IPS-NIHi11 (cell line): ENCODE measurements around the gene PPIP5K2.
"Not testable (repeated sequence)": the region's sequence is repeated elsewhere in the genome, so short reads cannot be mapped to it uniquely, and the experiment has no call there.

Experiments
- DNase-seq: peaks from one replicate; pipeline ENCODE4 v3.0.0; 2012; ENCODE audit warnings: mixed read lengths, low spot score

The PPIP5K2 gene

GRCh38 chr5:103122242-103122641 is 2.1 kb downstream of the PPIP5K2 start:
- no peak for DNase-seq

DNA sequence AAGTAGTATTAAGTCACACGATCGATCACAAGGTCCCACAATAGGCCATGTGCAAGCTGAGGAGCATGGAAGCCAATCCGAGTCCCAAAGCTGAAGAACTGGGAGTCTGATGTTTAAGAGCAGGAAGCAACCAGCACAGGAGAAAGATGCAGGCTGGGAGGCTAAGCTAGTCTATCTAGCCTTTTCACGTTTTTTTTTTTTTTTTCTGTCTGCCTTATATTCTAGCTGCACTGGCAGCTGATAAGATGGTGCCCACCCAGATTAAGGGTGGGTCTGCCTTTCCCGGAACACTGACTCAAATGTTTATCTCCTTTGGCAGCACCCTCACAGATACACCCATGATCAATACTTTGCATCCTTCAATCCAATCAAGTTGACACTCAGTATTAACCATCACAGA is 6.5 kb downstream of the PPIP5K2 start:
- DNase-seq = no peak

GRCh38 chr5:103127292-103127817 is 7.3 kb downstream of the PPIP5K2 start:
- DNase-seq = no peak

- DNase-seq = no peak
These were observed 8.1 kb downstream of the PPIP5K2 start for GRCh38 chr5:103128202-103128601.

- DNase-seq = no peak
These were observed 12.6 kb downstream of the PPIP5K2 start for GRCh38 chr5:103132684-103133083.

GRCh38 chr5:103133231-103133630 is 13.1 kb downstream of the PPIP5K2 start:
- no peak for DNase-seq

DNA sequence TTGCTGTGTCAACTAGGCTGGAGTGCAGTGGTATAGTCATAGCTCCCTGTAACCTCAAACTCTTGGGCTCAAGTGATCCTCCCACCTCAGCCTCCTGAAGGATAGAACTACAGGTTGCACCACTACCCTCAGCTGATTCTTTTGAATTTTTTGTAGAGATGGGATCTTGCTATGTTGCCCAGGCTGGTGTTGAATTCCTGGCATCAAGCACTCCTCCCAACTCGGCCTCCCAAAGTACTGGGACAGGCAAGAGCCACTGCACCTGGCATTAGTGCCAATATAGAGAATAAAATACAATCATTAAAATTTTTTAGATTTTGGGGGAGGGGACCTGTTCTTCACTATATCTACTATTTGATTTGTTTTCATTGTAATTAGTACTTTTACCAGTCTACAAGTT is 15.4 kb downstream of the PPIP5K2 start:
- no peak for DNase-seq

GRCh38 chr5:103138202-103138690 is 18.1 kb downstream of the PPIP5K2 start:
- no peak for DNase-seq

GRCh38 chr5:103139264-103139865 is 19.3 kb downstream of the PPIP5K2 start:
- DNase-seq = peak; percentile 71

DNA sequence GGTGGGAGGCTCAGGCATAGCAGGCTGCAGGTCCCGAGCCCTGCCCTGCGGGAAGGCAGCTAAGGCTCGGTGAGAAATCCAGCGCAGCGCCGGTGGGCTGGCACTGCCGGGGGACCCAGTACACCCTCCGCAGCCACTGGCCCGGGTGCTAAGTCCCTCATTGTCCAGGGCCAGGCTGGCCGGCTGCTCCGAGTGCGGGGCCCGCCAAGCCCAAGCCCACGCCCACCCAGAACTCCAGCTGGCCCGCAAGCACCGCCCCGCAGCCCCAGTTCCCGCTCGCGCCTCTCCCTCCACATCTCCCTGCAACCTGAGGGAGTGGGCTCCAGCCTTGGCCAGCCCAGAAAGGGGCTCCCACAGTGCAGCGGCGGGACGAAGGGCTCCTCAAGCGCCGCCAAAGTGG is 22.0 kb downstream of the PPIP5K2 start:
- not testable (repeated sequence) for DNase-seq

DNA sequence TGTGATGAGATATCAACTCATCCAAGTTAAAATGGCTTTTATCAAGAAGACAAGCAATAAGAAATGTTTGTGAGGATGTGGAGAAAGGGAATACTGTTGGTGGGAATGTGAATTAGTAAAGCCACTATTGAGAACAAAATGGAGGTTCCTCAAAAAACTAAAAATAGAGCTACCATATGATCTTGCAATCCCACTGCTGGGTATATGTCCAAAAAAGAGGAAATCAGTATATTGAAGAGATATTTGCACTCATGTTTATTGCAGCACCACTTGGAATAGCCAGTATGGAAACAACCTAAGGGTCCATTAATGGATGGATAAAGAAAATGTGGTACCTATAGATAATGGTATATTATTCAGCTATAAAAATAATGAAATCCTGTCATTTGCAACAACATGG is 25.1 kb downstream of the PPIP5K2 start:
- no peak for DNase-seq

DNA sequence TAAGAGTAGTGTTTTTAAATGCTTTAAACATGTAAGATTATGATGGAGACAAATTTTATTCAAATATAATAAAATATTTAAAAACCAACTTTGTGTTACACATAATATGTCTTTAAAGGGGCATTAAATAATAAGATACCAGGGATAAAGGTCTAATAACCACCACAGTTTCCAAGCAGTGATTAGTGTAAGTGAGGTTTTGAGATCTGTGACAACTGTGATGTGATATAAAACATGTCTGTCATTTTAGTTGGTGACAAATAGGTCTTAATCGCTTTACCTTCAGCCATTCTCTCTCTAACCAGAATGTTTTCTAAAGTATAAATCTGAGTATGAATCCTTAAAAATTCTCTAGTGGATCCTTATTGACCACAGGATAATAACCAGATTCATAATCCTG is 28.1 kb downstream of the PPIP5K2 start:
- DNase-seq = no peak

DNA sequence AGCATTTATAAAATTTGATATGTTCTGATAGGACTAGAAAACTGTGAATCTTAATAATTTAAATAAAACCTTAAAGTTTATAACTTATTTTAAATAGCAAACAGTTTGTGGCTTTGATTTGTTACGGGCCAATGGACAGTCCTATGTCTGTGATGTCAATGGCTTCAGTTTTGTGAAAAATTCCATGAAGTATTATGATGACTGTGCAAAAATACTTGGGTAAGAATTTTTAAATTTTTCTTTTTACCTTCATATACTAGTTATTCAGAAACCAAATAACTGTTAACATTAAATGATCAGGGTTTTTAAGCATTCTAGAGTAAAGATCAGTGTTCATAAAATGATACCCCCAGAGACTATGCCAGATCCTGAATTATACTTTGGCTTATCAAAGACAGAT is 31.1 kb downstream of the PPIP5K2 start:
- DNase-seq = no peak

DNA sequence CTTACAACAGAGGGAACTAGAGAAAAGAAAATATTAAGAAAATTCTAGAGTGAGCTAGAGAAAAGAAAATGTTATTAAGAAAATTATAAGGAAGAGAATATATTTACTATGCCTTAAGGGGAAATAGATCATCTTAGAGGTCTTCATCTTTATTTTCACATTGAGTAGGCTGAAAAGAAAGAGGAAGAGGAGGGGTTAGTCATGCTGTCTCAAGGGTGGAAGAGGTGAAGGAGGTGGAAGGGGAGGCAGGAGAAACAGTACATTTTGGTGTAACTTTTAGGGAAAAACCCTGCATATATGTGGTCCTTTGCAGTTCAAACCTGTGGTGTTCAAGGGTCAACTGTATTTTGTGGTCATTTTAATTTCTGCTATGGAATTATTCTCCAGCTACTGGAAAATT is 46.6 kb downstream of the PPIP5K2 start:
- DNase-seq = no peak

- DNase-seq = no peak
These were observed 54.0 kb downstream of the PPIP5K2 start for GRCh38 chr5:103174147-103174546.

- no peak for DNase-seq
These were observed 57.4 kb downstream of the PPIP5K2 start for GRCh38 chr5:103177543-103177942.

- DNase-seq = no peak
These were observed 58.1 kb downstream of the PPIP5K2 start for GRCh38 chr5:103178167-103178566.

- no peak for DNase-seq
These were observed 66.1 kb downstream of the PPIP5K2 start for GRCh38 chr5:103186152-103186551.

- DNase-seq = no peak
These were observed 68.3 kb downstream of the PPIP5K2 start for GRCh38 chr5:103188436-103188835.

- no peak for DNase-seq
These were observed 83.1 kb downstream of the PPIP5K2 start for GRCh38 chr5:103203226-103203625.

GRCh38 chr5:103204990-103205389 is 84.9 kb downstream of the PPIP5K2 start:
- DNase-seq = not testable (repeated sequence)

DNA sequence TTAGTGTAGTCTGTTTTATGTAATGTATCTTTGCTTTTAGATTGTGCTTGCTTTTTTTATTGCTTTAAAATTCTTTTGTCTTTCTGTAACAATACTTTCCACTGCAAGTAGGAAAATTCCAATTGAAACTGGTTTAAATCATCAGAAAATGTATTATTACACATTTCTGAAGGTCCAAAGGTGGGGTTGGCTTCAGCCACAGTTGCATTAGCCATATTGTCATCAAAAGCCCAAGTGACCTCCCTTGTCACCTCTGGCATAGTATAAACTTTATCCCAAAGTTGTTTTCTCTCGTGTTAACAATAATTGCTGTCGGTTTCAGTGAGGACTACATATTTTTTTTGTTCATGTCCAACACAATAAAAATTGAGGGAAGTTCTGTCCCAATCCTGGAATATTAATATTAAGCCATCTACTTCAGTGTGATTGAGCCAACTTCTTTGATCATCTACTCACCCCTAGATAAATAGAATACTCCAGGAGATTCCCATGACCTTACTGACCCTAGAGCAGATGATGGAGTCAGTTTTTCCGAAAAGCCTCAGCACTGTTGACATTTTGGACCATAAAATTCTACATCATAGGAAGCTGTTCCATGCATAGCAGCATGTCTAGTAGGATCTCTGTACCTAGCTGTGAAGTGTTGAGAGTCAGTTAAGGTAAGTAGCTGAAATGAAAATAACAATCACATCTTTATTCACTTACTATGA is 86.0 kb downstream of the PPIP5K2 start:
- DNase-seq = no peak

- DNase-seq = no peak
These were observed 86.9 kb downstream of the PPIP5K2 start for GRCh38 chr5:103207011-103207410.

- DNase-seq = no peak
These were observed 87.6 kb downstream of the PPIP5K2 start for GRCh38 chr5:103207653-103208052.
